Coronary artery (tissue), 2 donors: ENCODE data around the gene KRTAP9-2.
"Not testable (repeated sequence)": the region's sequence is repeated elsewhere in the genome, so short reads cannot be mapped to it uniquely, and the experiment has no call there.

Experiments
- DNase-seq: peaks from one replicate; pipeline ENCODE4 v3.0.0-alpha.2; 2017; ENCODE audit warnings: low spot score
- H3K27ac ChIP-seq, 2 donors: fragments of 200-600 bp; sonication (generic); one replicate each; pipeline ENCODE4 v1.5.1; 2016 to 2019
- H3K4me3 ChIP-seq: fragments of 200-600 bp; sonication (generic); 2 replicates; pipeline ENCODE4 v1.5.1; 2016; ENCODE audit warnings: mild to moderate bottlenecking, moderate library complexity
- CTCF ChIP-seq: fragments of 200-600 bp; sonication (generic); IDR thresholded peaks from one replicate; pipeline ENCODE4 v1.5.1; 2019; ENCODE audit warnings: antibody characterized with exemption

The KRTAP9-2 gene

GRCh38 chr17:41215681-41216080, 10.8 kb upstream of the KRTAP9-2 start:
- no peak for TF ChIP-seq CTCF
- DNase-seq: no peak
- H3K4me3 ChIP-seq: no peak overlapping the region
- no peak overlapping the region for H3K27ac ChIP-seq

GRCh38 chr17:41223821-41224220, 2.6 kb upstream of the KRTAP9-2 start:
- Histone ChIP-seq H3K4me3 (no peak overlapping the region), H3K27ac (no peak overlapping the region)
- TF ChIP-seq CTCF: no peak
- DNase-seq: no peak

- no peak for TF ChIP-seq CTCF
- H3K27ac ChIP-seq: no peak overlapping the region
- DNase-seq: no peak
- H3K4me3 ChIP-seq: no peak overlapping the region
Measured at GRCh38 chr17:41226051-41226450, 397 bp upstream of the KRTAP9-2 start.

GRCh38 chr17:41230094-41230493, 3.6 kb downstream of the KRTAP9-2 start:
- Histone ChIP-seq H3K4me3 (no peak overlapping the region), H3K27ac (no peak overlapping the region)
- no peak for TF ChIP-seq CTCF
- no peak for DNase-seq

- TF ChIP-seq CTCF: no peak
- Histone ChIP-seq H3K27ac (no peak overlapping the region), H3K4me3 (no peak overlapping the region)
- no peak for DNase-seq
Measured at GRCh38 chr17:41231731-41232130, 5.3 kb downstream of the KRTAP9-2 start.

GRCh38 chr17:41232399-41233105, 6.1 kb downstream of the KRTAP9-2 start, which contains the start of gene KRTAP9-3:
TSS of gene KRTAP9-3 (plus strand) at chr17:41232449. CDS start at chr17:41232502, 53 bp downstream.
- not testable (repeated sequence) for H3K27ac ChIP-seq, DNase-seq

GRCh38 chr17:41237116-41237515, 10.7 kb downstream of the KRTAP9-2 start:
- not testable (repeated sequence) for H3K27ac ChIP-seq, DNase-seq, H3K4me3 ChIP-seq

More at GRCh38 chr17:41232399-41233105, 6.1 kb downstream of the KRTAP9-2 start, which contains the start of gene KRTAP9-3:
- not testable (repeated sequence) for H3K4me3 ChIP-seq

- not testable (repeated sequence) for H3K27ac ChIP-seq, DNase-seq, H3K4me3 ChIP-seq
Measured at GRCh38 chr17:41237949-41238437, 11.5 kb downstream of the KRTAP9-2 start, which contains the start of gene KRTAP9-8. TSS of gene KRTAP9-8 (plus strand) at chr17:41237999. CDS start at chr17:41238052, 53 bp downstream.

GRCh38 chr17:41246995-41247787, 20.7 kb downstream of the KRTAP9-2 start:
- not testable (repeated sequence) for H3K27ac ChIP-seq, H3K4me3 ChIP-seq, DNase-seq

- H3K4me3 ChIP-seq, DNase-seq, H3K27ac ChIP-seq: not testable (repeated sequence)
Measured at GRCh38 chr17:41249637-41250240, 23.3 kb downstream of the KRTAP9-2 start, which contains the start of gene KRTAP9-4. TSS of gene KRTAP9-4 (plus strand) at chr17:41249687. CDS start at chr17:41249721, 34 bp downstream.
